ENCODE measurements around the gene PRODH2.
"Not testable (repeated sequence)": the region's sequence is repeated elsewhere in the genome, so short reads cannot be mapped to it uniquely, and the experiment has no call there.

PRODH2 gene

GRCh38 chr19:35843676-35844481 lies 31.2 kb upstream of the PRODH2 start:
- no peak for DNase-seq

GRCh38 chr19:35842666-35843272 lies 30.1 kb upstream of the PRODH2 start:
- no peak for DNase-seq

DNA sequence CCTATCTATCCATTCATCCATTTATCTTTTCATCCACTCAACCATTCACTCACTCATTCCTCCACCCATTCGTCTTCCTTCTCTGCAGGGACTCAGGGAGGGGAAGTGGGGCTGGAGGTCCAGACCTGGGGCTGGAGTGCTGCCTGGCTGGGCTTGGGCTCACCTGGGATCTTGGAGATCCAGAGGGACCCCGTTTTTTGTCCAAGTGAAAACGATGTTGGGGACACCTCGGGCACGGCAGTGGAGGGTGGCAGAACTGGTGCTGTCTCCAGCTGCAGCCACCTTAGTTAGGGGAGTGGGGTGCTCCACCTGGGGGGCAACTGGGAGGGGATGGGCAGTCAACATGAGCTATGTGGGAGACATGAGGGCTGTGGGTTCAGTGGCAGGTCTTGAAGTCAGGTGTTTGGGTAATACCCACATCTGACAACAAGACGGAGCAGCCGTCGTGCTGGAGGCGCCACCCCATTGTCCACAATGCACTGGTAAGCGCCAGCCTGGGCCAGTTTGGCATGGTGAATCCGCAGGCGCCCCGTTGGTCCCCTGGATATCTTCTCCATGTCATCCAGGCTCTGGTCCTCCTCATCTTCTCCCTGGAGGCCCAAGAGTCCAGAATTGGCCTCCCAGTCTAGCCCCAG lies 29.4 kb upstream of the PRODH2 start:
- DNase-seq, result no peak

DNA sequence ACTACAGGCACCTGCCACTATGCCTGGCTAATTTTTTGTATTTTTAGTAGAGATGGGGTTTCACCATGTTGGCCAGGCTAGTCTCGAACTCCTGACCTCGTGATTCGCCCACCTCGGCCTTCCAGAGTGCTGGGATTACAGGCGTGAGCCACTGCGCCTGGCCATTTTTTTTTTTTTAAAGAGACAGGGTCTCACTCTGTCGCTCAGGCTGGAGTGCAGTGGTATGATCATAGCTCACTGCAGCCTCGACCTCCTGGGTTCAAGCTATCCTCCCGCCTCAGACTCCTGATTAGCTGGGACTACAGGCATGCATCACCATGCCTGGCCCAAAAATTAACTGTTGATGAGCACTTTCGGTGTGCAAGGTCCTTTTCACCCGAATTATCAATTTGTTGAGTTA lies 23.5 kb upstream of the PRODH2 start:
- not testable (repeated sequence) for DNase-seq

DNA sequence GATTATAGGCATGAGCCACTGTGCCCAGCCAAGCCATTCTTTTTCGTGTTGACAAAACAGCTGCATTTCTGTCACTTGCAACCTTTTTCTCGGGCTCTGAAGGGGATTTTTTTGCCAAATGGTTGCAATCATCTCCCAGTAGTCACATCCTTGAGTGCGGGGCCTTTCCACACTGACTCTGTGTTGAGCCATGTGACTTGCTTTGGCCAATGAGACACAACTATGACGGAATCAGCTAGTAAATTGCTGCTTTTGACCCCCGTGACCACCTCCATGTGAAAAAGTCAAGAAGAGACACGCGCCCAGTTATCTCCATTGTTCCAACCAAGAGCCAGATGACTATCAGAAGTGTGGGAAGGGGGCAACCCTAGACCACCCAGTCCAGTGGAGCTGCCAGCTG lies 21.3 kb upstream of the PRODH2 start:
- DNase-seq, result no peak

GRCh38 chr19:35832054-35832453 lies 19.4 kb upstream of the PRODH2 start:
- no peak for DNase-seq

DNA sequence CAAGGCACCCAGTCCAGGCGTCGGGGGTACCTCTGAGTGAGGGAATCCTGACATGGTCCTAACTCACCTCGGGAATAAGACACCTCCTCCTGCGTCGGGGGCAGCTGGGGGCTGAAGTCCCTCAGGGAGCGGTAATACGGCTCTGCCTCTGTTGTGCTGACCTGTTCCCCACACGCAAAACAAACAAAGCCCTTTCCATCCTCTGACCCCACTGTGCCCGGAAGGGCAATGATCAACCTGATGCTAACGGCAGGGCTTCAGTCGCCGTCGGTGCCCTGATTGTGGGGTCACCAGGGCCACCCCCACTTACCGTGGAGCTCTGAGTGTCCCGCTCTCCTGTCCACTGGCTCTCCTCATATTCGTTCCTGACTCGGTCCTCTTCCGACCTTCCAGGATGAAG lies 18.3 kb upstream of the PRODH2 start:
- no peak for DNase-seq

DNA sequence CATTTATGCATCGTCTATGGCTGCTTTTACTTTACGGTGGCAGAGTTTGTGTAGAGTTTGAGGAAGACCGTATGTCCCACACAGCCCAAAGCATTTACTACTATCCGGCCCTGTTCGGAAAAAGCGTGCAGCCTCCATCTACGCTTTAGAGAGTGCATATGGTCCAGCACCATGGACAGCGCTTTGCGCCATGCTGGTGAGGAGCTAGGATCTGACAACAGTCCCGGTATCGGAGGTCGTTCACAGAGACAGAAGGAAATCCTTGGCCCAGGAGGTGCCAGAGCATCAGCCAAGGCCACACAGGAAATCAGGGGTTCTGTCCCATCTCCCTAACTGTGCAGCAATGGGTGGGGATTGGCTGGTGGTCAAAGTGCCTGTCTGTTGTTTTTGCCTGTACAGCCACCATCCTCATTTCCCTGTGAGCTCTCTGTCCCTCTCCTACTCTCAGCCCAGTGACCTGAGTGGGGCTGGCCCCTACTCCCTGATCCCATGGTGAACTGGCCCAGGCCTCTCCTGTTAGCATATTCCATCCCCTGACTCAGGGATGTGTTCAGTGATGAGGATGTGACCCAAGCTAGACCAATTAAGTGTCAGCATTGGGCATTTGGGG lies 16.2 kb upstream of the PRODH2 start:
- DNase-seq, result no peak

- no peak for DNase-seq
Observed at GRCh38 chr19:35824150-35824549, 11.5 kb upstream of the PRODH2 start.

GRCh38 chr19:35822579-35822978 lies 9.9 kb upstream of the PRODH2 start:
- no peak for DNase-seq

GRCh38 chr19:35818445-35818844 lies 5.8 kb upstream of the PRODH2 start:
- no peak for DNase-seq

- DNase-seq, result no peak
Observed at GRCh38 chr19:35816846-35817245, 4.2 kb upstream of the PRODH2 start.

- no peak for DNase-seq
Observed at GRCh38 chr19:35816262-35816661, 3.6 kb upstream of the PRODH2 start.

- no peak for DNase-seq
Observed at GRCh38 chr19:35813043-35813890, 622 bp upstream of the PRODH2 start.

- DNase-seq, result no peak
Observed at GRCh38 chr19:35811317-35812219, 1.1 kb downstream of the PRODH2 start.

DNA sequence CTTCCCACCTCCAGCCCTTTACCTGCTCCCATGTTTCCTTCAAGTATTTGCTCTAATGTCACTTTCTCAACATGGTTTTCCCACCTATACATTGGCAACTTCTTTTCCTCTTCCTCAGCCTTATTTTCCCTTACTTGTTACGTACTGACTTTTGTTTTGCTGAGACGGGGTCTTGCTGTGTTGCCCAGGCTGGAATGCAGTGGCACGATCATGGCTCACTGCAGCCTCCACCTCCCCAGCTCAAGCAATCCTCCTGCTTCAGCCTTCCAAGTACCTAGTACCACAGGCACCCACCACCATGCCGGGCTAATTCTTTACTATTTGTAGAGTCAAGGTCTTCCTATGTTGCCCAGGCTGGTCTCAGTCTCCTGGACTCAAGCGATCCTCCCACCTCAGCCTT lies 5.0 kb downstream of the PRODH2 start:
- DNase-seq, result no peak

GRCh38 chr19:35806597-35806996 lies 6.0 kb downstream of the PRODH2 start:
- DNase-seq, result no peak

GRCh38 chr19:35805526-35806102 lies 7.0 kb downstream of the PRODH2 start:
- DNase-seq, result no peak

DNA sequence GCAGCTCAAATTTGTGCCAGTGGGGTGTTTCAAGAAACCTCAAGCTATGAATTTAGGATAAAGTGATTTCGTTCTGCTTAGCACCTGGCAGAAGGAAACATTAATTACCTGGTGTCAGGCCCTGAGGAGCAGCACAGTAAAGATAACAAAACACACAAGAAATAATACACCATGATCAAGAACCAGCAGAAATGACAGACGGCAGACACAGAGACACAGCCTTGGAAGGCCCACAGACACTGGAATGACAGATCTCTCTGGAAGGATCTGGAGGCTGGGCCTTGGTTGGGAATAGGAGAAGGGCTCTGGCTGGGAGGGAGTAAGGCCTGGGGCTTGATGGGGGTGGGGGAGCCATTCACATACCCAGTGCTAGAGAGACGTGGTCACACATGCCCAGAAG lies 10.8 kb downstream of the PRODH2 start:
- no peak for DNase-seq

- DNase-seq, result no peak
Observed at GRCh38 chr19:35797663-35798062, 15.0 kb downstream of the PRODH2 start.
